C4-2B (cell line): Measurements from ENCODE around the gene PRLH.

Experiments used
- ZFX ChIP-seq: fragments of 450-650 bp; IDR thresholded peaks from 2 replicates; pipeline ENCODE4 v1.6.1; 2017
- TF ChIP-seq, protein P1 (sequence below): fragments of 450-650 bp; conservative IDR thresholded peaks from 2 replicates; pipeline ENCODE4 v1.5.1; 2017; ENCODE audit warnings: mild to moderate bottlenecking

DNA sequence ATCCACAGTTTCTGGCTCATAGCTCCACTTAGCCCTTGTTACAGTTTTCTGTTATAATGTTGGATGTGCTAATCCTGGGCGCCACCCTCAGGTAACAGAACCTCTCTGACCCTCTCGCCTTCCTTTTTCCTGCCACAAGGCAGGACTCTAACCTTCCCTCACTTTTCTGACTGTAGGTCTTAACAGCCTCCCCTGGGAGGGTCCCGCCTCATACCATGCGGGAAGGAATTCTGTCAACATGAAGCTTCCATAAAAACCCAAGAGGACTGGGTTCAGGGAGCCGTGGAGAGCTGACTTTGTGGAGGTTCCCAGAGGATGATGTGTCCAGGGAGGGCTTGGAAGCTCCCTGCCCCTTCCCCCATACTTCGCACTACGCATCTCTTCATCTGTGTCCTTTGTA is 36.0 kb downstream of the PRLH start:
- TF ChIP-seq ZFX = no peak
- TF ChIP-seq, protein P1, sequence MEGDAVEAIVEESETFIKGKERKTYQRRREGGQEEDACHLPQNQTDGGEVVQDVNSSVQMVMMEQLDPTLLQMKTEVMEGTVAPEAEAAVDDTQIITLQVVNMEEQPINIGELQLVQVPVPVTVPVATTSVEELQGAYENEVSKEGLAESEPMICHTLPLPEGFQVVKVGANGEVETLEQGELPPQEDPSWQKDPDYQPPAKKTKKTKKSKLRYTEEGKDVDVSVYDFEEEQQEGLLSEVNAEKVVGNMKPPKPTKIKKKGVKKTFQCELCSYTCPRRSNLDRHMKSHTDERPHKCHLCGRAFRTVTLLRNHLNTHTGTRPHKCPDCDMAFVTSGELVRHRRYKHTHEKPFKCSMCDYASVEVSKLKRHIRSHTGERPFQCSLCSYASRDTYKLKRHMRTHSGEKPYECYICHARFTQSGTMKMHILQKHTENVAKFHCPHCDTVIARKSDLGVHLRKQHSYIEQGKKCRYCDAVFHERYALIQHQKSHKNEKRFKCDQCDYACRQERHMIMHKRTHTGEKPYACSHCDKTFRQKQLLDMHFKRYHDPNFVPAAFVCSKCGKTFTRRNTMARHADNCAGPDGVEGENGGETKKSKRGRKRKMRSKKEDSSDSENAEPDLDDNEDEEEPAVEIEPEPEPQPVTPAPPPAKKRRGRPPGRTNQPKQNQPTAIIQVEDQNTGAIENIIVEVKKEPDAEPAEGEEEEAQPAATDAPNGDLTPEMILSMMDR = no peak
